Lung microvascular endothelial cell (primary cell): ENCODE measurements around the gene TMEM94. TPM values are rescaled to one million over a fixed set of nuclear protein-coding genes. Genes with fewer than 3 reads are reported as not detected.

Source experiments
- DNase-seq, 2 donors: peaks; one replicate each; pipeline versions ENCODE4 v3.0.0 to v3.0.0-alpha.2; 2010; ENCODE audit warnings: low read depth in 2 of 2
- total RNA-seq: library from RNA; depleted of rRNA; stranded (reverse); fragments of >200 nt; gene quantifications from 2 replicates; pipeline ENCODE4 v1.2.1, GENCODE V29; 2014

TMEM94 gene
- total RNA-seq, 1 donor from 2014 or later: 20.6 TPM

- no peak for DNase-seq
These were observed 38.0 kb downstream of the TMEM94 start for GRCh38 chr17:75494326-75494877.

DNA sequence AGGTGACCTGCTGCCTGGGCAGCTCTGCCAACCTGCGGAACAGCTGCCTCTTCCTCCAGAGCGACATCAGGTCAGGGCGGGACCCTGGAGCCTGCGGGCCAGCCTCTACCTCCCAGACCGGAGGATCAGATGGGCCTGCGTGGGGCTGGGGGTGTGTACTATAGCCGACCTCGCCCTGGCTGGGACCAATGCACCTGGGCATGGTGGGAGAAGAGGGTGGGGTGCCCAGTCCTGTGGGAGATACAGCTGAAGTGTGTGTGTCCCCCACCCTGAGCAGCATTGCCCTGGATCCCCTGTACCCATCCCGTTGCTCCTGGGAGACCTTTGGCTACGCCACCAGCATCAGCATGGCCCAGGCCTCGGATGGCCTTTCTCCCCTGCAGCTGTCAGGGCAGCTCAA is 39.6 kb downstream of the TMEM94 start:
- no peak for DNase-seq

- DNase-seq: peak; percentile 43 to 55
These were observed 41.7 kb downstream of the TMEM94 start for GRCh38 chr17:75498039-75498725.

DNA sequence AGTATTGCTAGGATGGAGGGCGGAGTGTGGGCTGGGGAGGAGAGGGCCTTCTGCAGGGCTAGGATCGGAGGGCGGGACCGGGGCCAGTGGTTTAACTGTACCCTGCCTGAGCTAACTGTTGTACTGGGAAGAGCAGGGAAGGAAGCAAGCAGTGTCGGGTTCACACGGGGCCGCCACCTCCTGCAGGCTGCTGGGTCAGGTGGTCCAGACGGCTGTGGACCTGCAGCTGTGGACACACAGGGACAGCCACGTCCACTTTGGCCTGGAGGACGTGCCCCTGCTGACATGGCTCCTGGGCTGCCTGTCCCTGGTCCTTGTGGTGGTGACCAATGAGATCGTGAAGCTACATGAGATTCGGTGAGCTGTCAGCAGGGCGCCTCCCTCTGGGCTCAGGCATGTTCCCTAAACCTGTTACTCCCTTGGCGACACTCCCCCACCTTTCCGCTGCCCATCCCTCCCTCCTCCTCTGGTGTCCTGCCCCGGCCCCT is 42.3 kb downstream of the TMEM94 start:
- DNase-seq: no peak

DNA sequence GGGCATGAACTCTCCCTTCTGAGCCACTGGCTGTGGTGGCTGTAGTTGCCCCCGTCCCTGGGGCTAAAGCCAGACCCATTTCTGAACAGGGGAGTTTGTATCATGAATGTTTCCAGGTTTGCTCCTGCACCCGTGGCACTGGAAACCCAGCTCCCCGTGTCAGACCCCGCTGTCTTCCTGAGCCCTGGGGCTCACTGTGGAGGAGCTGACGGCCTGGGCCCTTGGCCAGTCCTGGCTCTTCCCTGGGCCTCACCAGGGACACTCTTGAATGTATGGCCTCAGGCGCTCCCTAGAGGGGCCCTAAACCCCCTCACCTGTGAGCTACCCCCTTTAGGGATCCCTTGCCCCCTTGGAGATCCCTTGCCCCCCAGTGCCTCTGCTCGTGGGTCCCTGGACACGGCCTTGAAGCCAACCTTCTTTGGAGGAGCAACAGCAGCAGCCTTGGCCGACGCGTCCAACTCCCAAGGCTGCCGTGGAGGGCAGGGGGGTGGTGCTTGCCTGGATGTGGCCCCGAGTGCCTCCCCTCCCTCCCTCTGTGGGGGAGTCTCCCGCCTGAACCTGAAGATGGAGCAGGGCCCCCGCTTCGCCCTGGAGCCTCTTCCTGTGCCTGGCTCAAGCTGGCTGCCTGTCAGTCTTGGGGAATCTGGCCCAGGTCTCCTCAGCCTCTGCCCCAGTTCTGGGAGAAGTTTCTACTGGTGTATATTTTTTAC is 43.0 kb downstream of the TMEM94 start:
- DNase-seq: no peak

GRCh38 chr17:75500419-75501216 is 44.2 kb downstream of the TMEM94 start:
- DNase-seq: no peak

- DNase-seq: no peak
These were observed 45.1 kb downstream of the TMEM94 start for GRCh38 chr17:75501378-75502071.

- no peak for DNase-seq
These were observed 45.8 kb downstream of the TMEM94 start for GRCh38 chr17:75502072-75502720.

DNA sequence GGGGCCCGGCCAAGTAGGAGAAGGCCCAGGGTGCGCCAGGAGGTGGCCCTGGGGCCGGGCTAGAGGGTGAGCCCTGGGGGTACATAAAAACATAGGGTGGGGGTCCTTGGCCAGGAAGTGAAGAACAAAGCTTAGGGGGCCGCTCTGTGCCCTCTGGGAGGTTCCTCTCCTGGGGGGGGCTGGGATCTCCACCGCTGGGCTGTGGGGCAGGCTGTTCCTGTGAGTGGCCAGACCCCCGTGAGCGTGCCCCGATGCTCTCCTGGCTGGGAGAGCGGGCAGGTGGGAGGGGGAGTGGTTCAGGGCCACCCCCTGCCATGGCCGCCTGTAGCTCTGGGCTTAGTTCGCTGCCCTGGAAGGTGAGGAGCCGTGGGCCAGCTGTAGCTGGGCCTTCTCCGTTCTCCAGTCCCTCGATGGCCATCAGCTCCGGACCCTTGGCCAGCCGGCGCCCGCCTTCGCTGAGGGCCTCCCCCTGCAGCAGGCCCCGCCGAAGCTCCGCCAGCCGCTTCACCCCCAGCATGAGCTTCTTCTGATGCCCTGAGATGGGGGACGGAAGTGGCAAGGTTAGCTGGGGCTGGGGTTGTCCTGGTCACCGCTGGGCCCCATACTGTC is 46.4 kb downstream of the TMEM94 start:
- DNase-seq: no peak

DNA sequence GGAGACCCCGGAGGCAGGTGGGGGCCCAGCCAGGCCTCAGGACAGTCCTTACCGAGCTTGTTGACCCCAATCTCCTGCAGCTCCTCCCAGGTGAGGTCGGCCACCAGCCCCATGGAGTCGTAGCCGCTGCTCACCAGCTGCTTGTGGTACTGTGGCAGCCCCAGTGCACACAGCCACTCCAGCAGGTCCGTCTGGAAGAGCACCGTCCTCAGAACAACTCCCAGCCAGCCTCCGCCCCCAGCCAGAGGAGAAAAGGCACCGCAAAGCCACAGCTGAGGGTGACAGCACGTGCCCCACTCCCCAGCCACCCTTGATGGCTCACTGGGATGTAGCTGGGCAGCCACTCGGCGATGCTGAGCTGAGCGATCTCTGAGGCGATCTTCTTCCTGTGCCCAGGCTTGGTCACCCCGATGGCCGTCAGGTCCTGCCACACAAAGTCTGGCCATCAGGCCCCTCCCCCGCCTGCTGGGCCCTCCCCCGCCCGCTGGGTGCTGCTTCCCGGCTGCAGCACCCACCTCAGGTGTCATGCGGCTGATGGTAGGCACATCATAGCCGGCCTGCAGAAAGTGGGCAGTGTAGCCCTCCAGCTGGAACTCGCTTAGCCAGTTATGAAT is 47.0 kb downstream of the TMEM94 start:
- DNase-seq: no peak

- DNase-seq: no peak
These were observed 47.5 kb downstream of the TMEM94 start for GRCh38 chr17:75503976-75504346.

DNA sequence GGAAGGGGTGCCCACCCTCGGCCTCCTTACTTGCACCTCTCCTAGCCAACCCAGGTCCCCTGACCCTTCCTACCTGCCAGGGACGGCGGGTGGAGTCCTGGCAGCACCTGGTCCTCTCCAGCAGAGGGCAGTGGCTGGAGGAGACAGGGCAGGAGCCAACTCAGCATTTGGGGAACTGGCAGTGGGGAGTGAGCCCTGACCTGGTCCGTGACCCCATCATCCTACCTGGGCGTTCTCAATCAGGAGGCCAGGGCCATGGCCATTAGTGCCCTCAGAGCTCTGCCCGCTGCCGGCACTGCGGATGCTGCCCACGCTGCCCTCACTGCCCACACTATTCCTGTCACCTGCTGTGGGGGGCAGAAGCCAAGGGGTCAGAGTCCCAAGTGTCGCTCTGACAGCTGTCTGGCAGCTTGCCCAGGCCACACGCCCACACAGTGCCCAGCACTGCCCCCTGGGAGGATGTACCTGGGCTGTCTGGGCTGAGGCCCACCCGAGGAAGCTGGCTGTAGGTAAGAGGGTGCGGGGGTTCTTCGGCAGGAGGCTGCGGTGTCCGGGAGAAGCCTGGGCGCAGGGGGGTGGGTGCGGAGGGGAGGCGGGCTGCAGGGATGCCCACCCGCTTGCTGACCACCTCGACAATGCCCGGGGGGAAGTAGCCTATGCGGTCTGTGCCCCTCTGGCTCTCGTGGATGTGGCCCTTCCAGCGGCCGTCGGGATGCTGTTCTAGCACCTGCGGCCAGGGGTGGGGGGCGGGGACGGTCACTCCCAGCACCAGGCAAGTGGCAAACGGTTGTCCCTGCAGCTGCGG is 48.1 kb downstream of the TMEM94 start:
- DNase-seq: no peak

DNA sequence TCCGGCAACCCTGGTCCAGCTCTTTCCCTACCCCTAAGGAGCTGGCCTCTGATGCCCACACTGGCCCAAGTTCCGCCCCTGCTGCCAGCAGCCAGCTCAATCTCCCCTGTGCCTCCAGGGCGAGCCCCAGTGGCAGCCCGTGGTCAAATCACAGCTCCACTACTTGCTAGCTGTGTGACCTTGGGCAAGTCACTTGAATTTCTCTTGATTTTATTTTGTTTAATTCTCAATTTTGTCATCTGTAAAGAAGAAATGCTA is 48.6 kb downstream of the TMEM94 start:
- DNase-seq: no peak

DNA sequence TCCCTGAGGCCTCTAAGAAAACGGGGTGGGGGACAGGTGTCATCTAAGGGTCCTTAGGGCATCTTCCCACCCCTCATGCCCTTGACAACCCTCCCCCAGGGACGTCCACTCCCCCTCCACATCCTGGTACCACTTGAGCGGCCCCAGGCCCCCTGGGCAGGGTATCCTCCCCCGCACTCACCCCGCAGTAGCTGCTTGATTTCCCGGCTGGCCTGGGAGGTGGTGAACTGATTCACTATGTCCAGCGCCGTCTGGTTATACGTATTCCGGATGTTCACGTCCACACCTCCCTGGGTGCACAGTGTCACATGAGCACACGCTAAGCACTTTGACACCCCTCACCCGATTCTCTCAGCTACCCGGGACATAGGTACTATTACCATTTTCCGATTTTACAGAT is 49.2 kb downstream of the TMEM94 start:
- DNase-seq: no peak

DNA sequence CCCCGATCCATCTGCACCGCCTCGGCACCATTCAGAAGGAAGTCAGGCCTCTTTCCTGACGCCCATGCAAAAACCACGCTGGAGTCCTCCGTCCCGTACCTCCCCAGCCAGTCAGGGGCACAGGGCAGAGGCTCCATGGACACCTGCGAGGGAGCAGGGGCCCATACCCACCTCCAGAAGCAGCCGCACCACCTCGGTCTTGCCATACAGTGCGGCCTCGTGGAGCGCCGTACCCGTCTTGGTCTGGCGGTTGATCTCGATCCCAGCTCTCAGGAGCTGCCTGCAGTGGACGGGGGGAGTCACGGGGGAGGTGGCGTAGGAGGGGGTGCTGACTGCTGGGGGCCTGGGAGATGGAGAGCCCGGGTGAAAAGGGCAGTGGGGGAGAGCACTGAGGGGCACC is 49.7 kb downstream of the TMEM94 start:
- no peak for DNase-seq

GRCh38 chr17:75506888-75507287 is 50.5 kb downstream of the TMEM94 start:
- DNase-seq: no peak

DNA sequence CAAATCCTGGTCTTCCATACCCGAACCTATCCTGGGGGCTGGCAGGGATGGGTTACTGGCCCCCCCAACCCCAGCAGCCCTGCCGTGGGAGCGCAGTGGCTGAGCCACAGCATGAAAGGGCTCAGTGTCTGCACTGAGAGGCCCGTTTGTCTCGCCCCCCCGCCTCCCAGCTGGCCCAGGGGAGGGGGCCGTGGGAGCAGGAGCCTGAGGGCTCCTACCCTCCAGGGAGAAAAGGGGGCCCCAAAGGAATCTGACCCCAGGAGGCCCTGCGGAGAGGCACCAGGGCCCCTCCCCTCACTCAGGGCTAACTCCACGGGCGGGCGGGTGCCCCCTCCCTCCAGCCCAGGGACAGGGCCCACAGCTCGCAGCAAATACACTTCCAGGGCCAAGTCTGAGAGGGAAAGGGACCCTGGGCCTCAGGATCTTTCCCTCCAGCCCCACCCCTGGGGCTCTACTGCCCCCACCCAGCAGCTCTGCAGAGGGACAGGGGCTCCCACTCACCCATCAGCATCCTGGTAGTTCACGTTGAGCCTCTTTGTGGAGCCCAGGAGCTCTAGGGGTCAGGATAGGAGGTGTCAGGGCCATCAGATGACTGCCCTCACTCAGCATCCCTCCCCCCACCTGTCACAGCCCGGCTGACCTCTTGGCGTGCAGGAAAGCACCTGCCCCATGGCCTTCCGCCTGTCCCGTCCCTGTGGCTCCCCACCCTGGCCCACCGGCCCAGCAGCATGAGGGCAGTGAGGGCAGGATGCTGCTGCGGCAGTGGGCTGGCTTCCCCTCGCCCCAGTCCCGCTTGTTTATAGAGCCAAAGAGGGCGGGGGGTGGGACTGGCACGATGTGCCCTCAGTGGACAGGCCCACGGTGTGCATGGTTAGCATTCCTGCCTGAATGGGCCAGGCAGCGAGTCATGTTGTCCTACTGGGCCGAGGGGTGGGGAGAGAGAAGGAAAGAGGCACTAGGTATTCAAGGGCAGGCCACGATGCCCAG is 51.6 kb downstream of the TMEM94 start:
- no peak for DNase-seq

DNA sequence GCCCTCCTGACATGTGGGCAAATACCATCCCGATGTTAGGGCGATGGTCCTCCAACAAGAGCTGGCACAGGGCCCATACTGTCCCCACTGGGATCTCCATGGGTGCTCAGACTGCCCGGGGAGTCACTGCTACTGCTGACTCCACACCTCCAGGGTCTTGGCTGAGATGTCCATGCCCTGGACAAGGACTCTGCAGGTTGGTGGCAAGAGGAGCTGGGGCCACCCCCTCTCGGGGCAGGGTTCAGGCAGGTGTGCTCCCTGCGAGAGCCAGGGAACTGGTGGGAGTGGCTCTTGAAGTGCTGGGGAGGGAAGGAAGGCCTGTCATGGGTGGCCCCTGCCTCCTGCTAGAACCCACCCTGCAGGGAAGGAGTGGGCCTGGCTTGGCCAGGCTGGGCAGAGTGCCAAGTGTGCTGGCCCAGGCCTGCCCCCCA is 52.5 kb downstream of the TMEM94 start:
- no peak for DNase-seq
